Coronary artery (tissue), 2 donors: ENCODE results near the gene NOL9.

ENCODE experiments used
- DNase-seq: peaks from one replicate; pipeline ENCODE4 v3.0.0-alpha.2; 2017; ENCODE audit warnings: low spot score
- H3K27ac ChIP-seq, 2 donors: fragments of 200-600 bp; sonication (generic); one replicate each; pipeline ENCODE4 v1.5.1; 2016 to 2019
- H3K4me3 ChIP-seq: fragments of 200-600 bp; sonication (generic); 2 replicates; pipeline ENCODE4 v1.5.1; 2016; ENCODE audit warnings: mild to moderate bottlenecking, moderate library complexity
- CTCF ChIP-seq: fragments of 200-600 bp; sonication (generic); IDR thresholded peaks from one replicate; pipeline ENCODE4 v1.5.1; 2019; ENCODE audit warnings: antibody characterized with exemption

The NOL9 gene

GRCh38 chr1:6489799-6490180, 64.5 kb downstream of the NOL9 start:
- Histone ChIP-seq H3K4me3 (peak overlapping the region; percentile 75), H3K27ac (no peak overlapping the region)
- peak; percentile 73 for TF ChIP-seq CTCF
- no peak for DNase-seq

- no peak overlapping the region for H3K4me3 ChIP-seq
- no peak overlapping the region for H3K27ac ChIP-seq
- no peak for DNase-seq
- TF ChIP-seq CTCF, result no peak
These were observed 64.9 kb downstream of the NOL9 start for GRCh38 chr1:6489383-6489765.

GRCh38 chr1:6488602-6489382, 65.5 kb downstream of the NOL9 start:
- Histone ChIP-seq H3K4me3 (no peak overlapping the region), H3K27ac (no peak overlapping the region)
- no peak for DNase-seq
- no peak for TF ChIP-seq CTCF

- DNase-seq, result no peak
- no peak for TF ChIP-seq CTCF
- Histone ChIP-seq H3K4me3 (no peak overlapping the region), H3K27ac (no peak overlapping the region)
These were observed 66.4 kb downstream of the NOL9 start for GRCh38 chr1:6487804-6488484.

GRCh38 chr1:6486433-6487011, 67.8 kb downstream of the NOL9 start:
- no peak for DNase-seq
- peak overlapping the region; percentile 69 for H3K4me3 ChIP-seq
- H3K27ac ChIP-seq, result no peak overlapping the region
- TF ChIP-seq CTCF, result peak; percentile 77

GRCh38 chr1:6485168-6486101, 68.9 kb downstream of the NOL9 start:
- TF ChIP-seq CTCF, result no peak
- peak overlapping the region in 1 of 2 donors; percentile 43 for H3K27ac ChIP-seq
- no peak for DNase-seq
- H3K4me3 ChIP-seq, result peak overlapping the region; percentile 69
